Activated CD8-positive, alpha-beta T cell treated with anti-CD3 and anti-CD28 coated beads for 36 hours (primary cell): Measurements from ENCODE around the gene CACHD1. TPM values are rescaled to one million over a fixed set of nuclear protein-coding genes. Genes with fewer than 3 reads are reported as not detected.

Source experiments
- ATAC-seq: fragments of 200-7000 bp; cut with Tn5 transposase; one replicate; pipeline ENCODE4 v1.10.0; 2021; ENCODE audit warnings: mild to moderate bottlenecking, moderate library complexity
- CTCF ChIA-PET: fragments of 350-600 bp; sonication (Branson Sonifier 250); formaldehyde crosslinking; loops from one replicate; lab custom pipeline; 2021; ENCODE audit warnings: antibody characterized with exemption; lab: Charles Lee
- POLR2A ChIA-PET: fragments of 350-600 bp; sonication (Branson Sonifier 250); formaldehyde crosslinking; loops from one replicate; lab custom pipeline; 2021; ENCODE audit warnings: antibody characterized with exemption; lab: Charles Lee
- DNase-seq: peaks from one replicate; pipeline ENCODE4 v3.0.0-alpha.2; 2020
- H3K27ac Mint-ChIP-seq: one replicate; pipeline ENCODE4 v1.8.0; 2021; ENCODE audit warnings: mild to moderate bottlenecking, mixed read lengths
- H3K27me3 Mint-ChIP-seq: one replicate; pipeline ENCODE4 v1.8.0; 2021; ENCODE audit warnings: mixed read lengths
- H3K36me3 Mint-ChIP-seq: one replicate; pipeline ENCODE4 v1.8.0; 2021; ENCODE audit warnings: low read depth, mixed read lengths
- H3K4me1 Mint-ChIP-seq: one replicate; pipeline ENCODE4 v1.8.0; 2021; ENCODE audit warnings: low read depth, mixed read lengths
- H3K4me3 Mint-ChIP-seq: one replicate; pipeline ENCODE4 v1.8.0; 2021; ENCODE audit warnings: mild to moderate bottlenecking, moderate library complexity, mixed read lengths
- H3K9me3 Mint-ChIP-seq: one replicate; pipeline ENCODE4 v1.8.0; 2021; ENCODE audit warnings: mixed read lengths
- CTCF ChIP-seq: fragments of 200-600 bp; IDR thresholded peaks from one replicate; pipeline ENCODE4 v1.8.0; 2022; ENCODE audit warnings: antibody characterized with exemption, mild to moderate bottlenecking
- intact Hi-C: fragments of 100-400 bp; cut with micrococcal nuclease; formaldehyde crosslinking; loops from one replicate; pipeline ENCODE4 v1.10.0; 2022
- total RNA-seq, 2 experiments: library from RNA; stranded (reverse); gene quantifications; one replicate each; pipeline ENCODE4 v1.2.3, GENCODE V29; 2021

Gene CACHD1
- total RNA-seq, 2 experiments from 2014 or later = 2.2 to 2.5 TPM

GRCh38 chr1:64426681-64427080 is 43.2 kb upstream of the CACHD1 start:
- CTCF ChIA-PET = no interaction called here
- intact Hi-C loops = no loop called here
- no peak for ATAC-seq

GRCh38 chr1:64427879-64428278 is 42.0 kb upstream of the CACHD1 start:
- POLR2A ChIA-PET = no interaction called here
- ATAC-seq = no peak

More at GRCh38 chr1:64426681-64427080, 43.2 kb upstream of the CACHD1 start:
- Mint-ChIP-seq H3K27me3 (peaks cover 2% of the 10 kb centered on the region), H3K4me1 (no peaks in the 10 kb centered on the region), H3K4me3 (no peak overlapping the region), H3K27ac (no peak overlapping the region), H3K36me3 (no peaks in the 10 kb centered on the region), H3K9me3 (no peaks in the 10 kb centered on the region)
- no peak for TF ChIP-seq CTCF
- no peak for DNase-seq
- POLR2A ChIA-PET = no interaction called here

GRCh38 chr1:64433308-64433707 is 36.6 kb upstream of the CACHD1 start:
- no peak overlapping the region for H3K27ac Mint-ChIP-seq
- H3K4me1 Mint-ChIP-seq = no peaks in the 10 kb centered on the region
- H3K4me3 Mint-ChIP-seq = no peak overlapping the region
- ChIA-PET CTCF (no interaction called here), POLR2A (no interaction called here)
- ATAC-seq (no peak), DNase-seq (no peak)
- peaks cover 2% of the 10 kb centered on the region for H3K27me3 Mint-ChIP-seq
- no peak for TF ChIP-seq CTCF
- no peaks in the 10 kb centered on the region for H3K9me3 Mint-ChIP-seq
- no peaks in the 10 kb centered on the region for H3K36me3 Mint-ChIP-seq
- intact Hi-C loops = no loop called here

More at GRCh38 chr1:64427879-64428278, 42.0 kb upstream of the CACHD1 start:
- H3K4me3 Mint-ChIP-seq = no peak overlapping the region
- CTCF ChIA-PET = no interaction called here
- intact Hi-C loops = no loop called here
- no peaks in the 10 kb centered on the region for H3K36me3 Mint-ChIP-seq
- H3K4me1 Mint-ChIP-seq = no peaks in the 10 kb centered on the region
- H3K27me3 Mint-ChIP-seq = peaks cover 2% of the 10 kb centered on the region
- H3K9me3 Mint-ChIP-seq = no peaks in the 10 kb centered on the region
- no peak overlapping the region for H3K27ac Mint-ChIP-seq
- no peak for TF ChIP-seq CTCF
- no peak for DNase-seq

GRCh38 chr1:64433747-64434146 is 36.2 kb upstream of the CACHD1 start:
- intact Hi-C loops = no loop called here
- DNase-seq = no peak
- H3K4me3 Mint-ChIP-seq = no peak overlapping the region
- TF ChIP-seq CTCF = no peak
- H3K36me3 Mint-ChIP-seq = no peaks in the 10 kb centered on the region
- peaks cover 2% of the 10 kb centered on the region for H3K27me3 Mint-ChIP-seq
- no peaks in the 10 kb centered on the region for H3K9me3 Mint-ChIP-seq
- H3K4me1 Mint-ChIP-seq = no peaks in the 10 kb centered on the region
- no peak for ATAC-seq
- no peak overlapping the region for H3K27ac Mint-ChIP-seq
- ChIA-PET CTCF (no interaction called here), POLR2A (no interaction called here)

- ChIA-PET POLR2A (no interaction called here), CTCF (no interaction called here)
- no peaks in the 10 kb centered on the region for H3K9me3 Mint-ChIP-seq
- no peaks in the 10 kb centered on the region for H3K4me1 Mint-ChIP-seq
- no peak for DNase-seq
- H3K27me3 Mint-ChIP-seq = no peaks in the 10 kb centered on the region
- no peak for TF ChIP-seq CTCF
- no peak overlapping the region for H3K4me3 Mint-ChIP-seq
- intact Hi-C loops = no loop called here
- no peak for ATAC-seq
- no peaks in the 10 kb centered on the region for H3K36me3 Mint-ChIP-seq
- H3K27ac Mint-ChIP-seq = no peak overlapping the region
Observed at GRCh38 chr1:64435000-64435399, 34.9 kb upstream of the CACHD1 start.
